ENCODE data around the gene SOHLH1.

Gene SOHLH1

GRCh38 chr9:135701959-135702721 lies 2.9 kb upstream of the SOHLH1 start, which contains the start of gene KCNT1:
Gene KCNT1 (plus strand): TSS chr9:135702185. CDS start chr9:135702259, 74 bp downstream.
- no peak for DNase-seq

- DNase-seq, result no peak
Measured at GRCh38 chr9:135701067-135701958, 2.0 kb upstream of the SOHLH1 start.

DNA sequence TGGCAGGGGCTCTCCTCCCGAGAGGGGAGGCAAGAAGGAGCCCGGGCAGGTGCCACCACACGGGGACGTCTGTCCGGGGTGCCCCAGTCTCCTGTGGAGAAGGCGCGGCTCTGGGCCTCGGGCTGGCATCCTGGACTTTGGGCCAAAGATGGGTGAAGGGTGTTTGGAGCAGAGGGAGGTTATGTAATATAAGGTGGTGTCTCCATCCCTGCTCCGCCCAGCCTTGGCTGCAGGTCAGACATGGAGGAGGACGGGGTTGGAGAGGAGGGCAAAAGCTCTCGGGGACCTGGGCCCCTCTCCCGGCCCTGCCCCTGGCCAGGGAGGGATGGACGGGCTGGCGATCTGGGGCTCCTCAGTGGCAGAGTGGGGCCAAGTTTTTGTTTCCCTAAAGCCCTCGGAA lies 1.2 kb upstream of the SOHLH1 start:
- DNase-seq, result no peak

GRCh38 chr9:135698767-135699166 lies 514 bp downstream of the SOHLH1 start:
- DNase-seq, result no peak

DNA sequence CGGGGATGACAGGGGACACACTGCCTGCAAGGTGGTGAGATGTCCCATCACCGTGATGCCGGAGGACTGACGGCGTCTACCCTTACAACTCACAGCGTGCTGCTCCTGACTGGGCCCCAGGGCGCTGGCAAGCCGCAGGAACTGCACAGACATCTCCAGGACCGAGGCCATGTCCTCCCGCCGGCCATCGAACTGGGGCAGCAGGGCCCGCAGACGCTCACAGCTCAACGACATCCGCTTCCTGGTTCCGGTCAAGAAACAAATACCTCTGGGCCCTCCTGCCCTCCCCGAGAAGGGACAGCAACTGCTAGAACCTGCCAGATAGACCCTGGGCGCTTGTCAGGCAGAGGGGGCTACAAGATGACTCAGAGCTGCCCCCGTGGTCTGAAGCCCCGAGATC lies 1.0 kb downstream of the SOHLH1 start:
- DNase-seq, result no peak

- no peak for DNase-seq
Measured at GRCh38 chr9:135697226-135697625, 2.1 kb downstream of the SOHLH1 start.

GRCh38 chr9:135696446-135696845 lies 2.8 kb downstream of the SOHLH1 start:
- no peak for DNase-seq

- DNase-seq, result no peak
Measured at GRCh38 chr9:135695642-135696041, 3.6 kb downstream of the SOHLH1 start.

DNA sequence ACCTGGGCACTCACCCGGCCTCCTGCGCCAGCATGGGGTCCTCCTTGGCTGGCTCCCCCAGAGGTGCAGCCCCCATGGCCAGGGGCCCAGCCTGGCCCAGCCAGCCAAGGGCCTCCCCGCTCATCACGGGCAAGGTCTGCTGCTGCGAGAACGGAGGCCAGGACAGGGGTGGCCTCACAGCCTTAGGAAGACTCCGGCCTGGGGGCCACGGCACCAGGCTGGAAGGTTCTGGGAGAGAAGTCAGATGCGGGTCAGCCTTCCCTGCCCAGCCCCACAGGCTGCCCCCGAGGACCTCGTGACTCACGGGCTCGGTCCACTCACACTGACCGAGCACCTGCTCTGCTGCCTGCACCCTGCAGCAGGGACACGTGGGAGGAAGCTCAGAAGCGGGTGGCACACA lies 4.2 kb downstream of the SOHLH1 start:
- DNase-seq, result no peak

- no peak for DNase-seq
Measured at GRCh38 chr9:135694414-135694813, 4.9 kb downstream of the SOHLH1 start.

GRCh38 chr9:135693771-135694170 lies 5.5 kb downstream of the SOHLH1 start:
- DNase-seq, result no peak

DNA sequence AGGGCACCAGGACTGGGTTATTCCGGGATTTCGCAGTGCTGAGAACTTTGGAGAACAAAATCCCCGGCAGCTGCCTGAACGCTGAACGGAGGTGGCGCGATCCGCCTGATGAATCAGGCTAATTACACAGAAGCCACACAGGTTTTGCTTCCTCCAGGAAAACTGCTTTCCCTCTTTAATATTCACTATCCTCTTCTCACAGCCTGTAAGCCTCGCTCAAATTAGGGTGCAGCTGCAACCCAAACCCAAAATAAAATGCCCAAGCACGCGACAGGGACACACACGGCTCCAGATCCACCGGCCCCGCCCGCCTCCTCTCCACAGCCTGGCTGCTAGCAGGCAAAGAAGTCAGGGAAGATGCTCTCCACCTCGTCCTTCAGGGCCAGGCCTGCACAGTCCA lies 6.0 kb downstream of the SOHLH1 start:
- no peak for DNase-seq

GRCh38 chr9:135692410-135692809 lies 6.9 kb downstream of the SOHLH1 start:
- DNase-seq, result no peak

- DNase-seq, result no peak
Measured at GRCh38 chr9:135690836-135691570, 8.3 kb downstream of the SOHLH1 start.

DNA sequence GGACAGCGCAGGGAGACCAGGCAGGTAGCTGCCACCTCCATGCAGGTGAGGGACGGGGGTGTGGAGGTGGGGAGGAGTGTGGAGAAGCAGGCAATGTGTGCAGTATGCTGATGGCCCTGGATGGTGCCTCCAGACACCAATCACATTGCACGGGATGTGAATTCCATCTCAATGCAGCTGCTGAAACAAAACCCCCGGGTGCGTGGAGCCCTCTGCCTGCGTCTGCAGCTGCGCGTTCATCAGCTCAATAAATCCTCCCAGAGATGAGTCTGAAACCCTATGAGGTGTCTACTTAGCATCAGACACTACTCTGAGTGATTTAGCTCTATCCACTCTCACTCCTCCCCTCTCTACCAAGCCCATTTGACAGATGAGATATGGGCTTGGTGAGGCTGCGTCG lies 10.3 kb downstream of the SOHLH1 start:
- no peak for DNase-seq

- DNase-seq, result no peak
Measured at GRCh38 chr9:135687216-135687615, 12.1 kb downstream of the SOHLH1 start.

DNA sequence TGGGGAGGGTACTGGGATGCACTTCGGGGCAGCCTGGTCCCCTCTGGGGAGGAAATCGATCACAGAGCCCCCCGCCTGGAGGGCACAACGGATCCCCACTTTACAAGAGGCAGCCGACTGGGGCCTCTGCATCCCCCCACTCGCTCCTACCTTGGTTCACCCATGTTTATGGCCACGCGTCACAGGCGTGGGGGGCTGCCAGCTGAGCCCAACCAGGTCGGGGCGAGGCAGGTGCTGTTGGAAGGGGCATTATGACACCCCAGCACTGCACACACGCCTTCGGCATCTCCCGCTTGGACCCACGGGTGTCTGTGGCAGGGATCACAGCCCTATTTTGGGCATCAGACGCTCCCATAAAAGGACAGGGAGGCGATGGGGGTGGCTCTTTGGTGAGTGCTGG lies 14.6 kb downstream of the SOHLH1 start:
- no peak for DNase-seq

GRCh38 chr9:135683401-135684034 lies 15.8 kb downstream of the SOHLH1 start:
- DNase-seq, result no peak

DNA sequence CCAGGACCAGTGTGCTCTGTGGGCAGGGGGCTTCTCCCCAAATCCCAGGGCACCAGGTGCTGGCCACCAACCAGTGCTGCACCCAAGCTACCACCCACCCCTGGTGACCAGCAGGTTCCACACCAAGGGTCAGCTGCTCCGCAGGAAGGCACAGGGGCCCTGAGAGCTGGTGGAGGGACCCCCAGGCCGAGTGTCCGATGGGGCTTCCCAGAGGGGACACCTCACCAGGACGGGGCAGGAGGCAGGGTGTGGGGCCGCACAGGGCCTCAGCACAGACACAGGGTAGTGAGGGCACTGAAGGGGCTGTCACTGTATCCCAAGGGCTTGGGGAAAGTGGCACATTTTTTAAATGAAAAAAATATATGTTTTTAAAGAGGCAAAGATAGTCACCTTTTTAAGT lies 18.1 kb downstream of the SOHLH1 start:
- DNase-seq, result no peak

DNA sequence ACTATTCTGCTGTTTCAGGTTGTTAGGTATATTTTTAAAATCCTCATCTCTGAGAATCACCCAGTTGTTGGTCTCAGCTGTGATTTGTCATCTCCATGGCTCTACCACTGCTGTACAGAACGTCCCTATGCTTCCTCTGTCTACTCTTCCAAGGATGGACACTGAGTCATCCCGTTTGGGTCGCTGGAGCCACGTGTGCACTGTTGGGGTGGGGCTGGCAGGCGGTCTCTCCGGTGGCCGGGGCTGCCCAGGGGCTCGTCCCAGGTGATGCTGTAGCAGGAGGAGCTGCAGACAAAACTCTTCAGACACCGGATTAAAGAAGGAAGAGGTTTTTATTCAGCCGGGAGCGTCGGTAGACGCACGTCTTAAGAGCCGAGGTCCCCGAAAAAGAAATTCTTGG lies 19.2 kb downstream of the SOHLH1 start:
- no peak for DNase-seq

DNA sequence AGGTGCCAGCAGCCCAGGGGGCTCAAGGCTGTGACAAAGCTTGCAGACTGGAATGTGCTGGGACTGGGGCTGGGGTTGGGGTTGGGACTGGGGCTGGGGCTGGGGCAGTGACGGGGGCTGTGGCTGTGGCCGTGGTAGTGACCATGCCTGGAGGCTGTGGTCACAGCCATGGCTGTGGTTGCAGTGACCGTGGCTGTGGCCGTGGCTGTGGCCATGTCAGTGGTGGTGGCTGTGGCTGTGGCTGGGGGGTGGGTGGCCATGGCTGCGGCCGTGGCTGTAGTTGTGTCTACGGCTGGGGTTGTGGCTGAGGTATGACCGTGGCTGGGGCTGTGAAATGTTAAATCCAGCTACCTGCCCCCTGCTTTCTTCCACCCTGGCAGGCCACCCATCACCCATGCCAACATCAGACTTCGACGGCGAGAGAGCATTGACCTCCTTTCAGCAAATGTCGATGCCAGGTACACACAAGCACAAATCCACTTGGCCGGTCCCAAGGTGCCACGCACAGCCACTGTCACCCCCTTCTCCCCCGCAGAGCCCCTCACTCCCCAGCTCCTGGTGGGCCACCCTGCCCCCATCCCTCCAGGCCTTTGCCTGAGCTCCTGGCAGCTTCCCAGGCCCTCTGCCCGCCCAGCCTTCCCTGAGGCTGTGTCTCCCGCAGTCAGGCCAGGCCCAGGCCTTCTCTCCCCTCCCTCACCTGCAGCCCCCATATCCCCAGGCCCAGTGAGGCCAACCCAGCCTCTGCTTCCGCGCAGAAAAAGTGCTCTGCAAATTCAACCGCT lies 20.9 kb downstream of the SOHLH1 start:
- no peak for DNase-seq

- no peak for DNase-seq
Measured at GRCh38 chr9:135677641-135678168, 21.6 kb downstream of the SOHLH1 start.

Data from NCI-H1417 treated with DMSO at 0.1 percent for 48 hours (cell line).